Measurements from ENCODE around the gene HCLS1.

GRCh38 chr3:121698476-121698875 is 37.8 kb upstream of the HCLS1 start:
- TF ChIP-seq, protein P1, sequence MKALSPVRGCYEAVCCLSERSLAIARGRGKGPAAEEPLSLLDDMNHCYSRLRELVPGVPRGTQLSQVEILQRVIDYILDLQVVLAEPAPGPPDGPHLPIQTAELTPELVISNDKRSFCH (CRISPR knock-in tag; IDR thresholded peaks at IDR 0.05) = no peak
- TF ChIP-seq, protein P1 (tag; IDR thresholded peaks at IDR 0.05) = no peak
- TF ChIP-seq JUN (IDR thresholded peaks at IDR 0.05; ENCODE audit: borderline replicate concordance, low read depth, low read length) = no peak
- no peak for TF ChIP-seq JUN (CRISPR knock-in tag; IDR thresholded peaks at IDR 0.05; ENCODE audit: borderline replicate concordance)
- TF ChIP-seq CREB1 (IDR thresholded peaks at IDR 0.05) = no peak
- TF ChIP-seq CREB1 (CRISPR knock-in tag; IDR thresholded peaks at IDR 0.05) = no peak
- no peak for TF ChIP-seq ZFP36 (IDR thresholded peaks at IDR 0.05; ENCODE audit: low read depth, low read length, partially characterized antibody)
- TF ChIP-seq CHD2 (IDR thresholded peaks at IDR 0.05; ENCODE audit: low read depth, low read length) = no peak
- no peak for TF ChIP-seq CTCF (IDR thresholded peaks at IDR 0.05 in 2 of 3, conservative IDR thresholded peaks at IDR 0.05 in 1 of 3; ENCODE audit: insufficient read depth in 2 of 3, low read depth in 1 of 3, low read length in 3 of 3)
- TF ChIP-seq, protein P2, sequence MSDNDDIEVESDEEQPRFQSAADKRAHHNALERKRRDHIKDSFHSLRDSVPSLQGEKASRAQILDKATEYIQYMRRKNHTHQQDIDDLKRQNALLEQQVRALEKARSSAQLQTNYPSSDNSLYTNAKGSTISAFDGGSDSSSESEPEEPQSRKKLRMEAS (CRISPR knock-in tag; IDR thresholded peaks at IDR 0.05) = no peak
- no peak for TF ChIP-seq POLR2AphosphoS2 (IDR thresholded peaks at IDR 0.05; ENCODE audit: low read length)
- TF ChIP-seq BRF1 (IDR thresholded peaks at IDR 0.05; ENCODE audit: borderline replicate concordance, extremely low read depth, insufficient read length) = no peak
